OCI-LY1 (cell line): Measurements from ENCODE around the gene FAM83E.

Experiments used
- H2AFZ ChIP-seq: fragments of 200-600 bp; sonication (generic), shearing (Covaris generic); 2 replicates; pipeline ENCODE4 v1.6.0; 2014; ENCODE audit warnings: antibody characterized with exemption, mild to moderate bottlenecking, low read length
- H3F3A ChIP-seq: fragments of 200-600 bp; sonication (generic), shearing (Covaris generic); 2 replicates; pipeline ENCODE4 v1.6.0; 2014; ENCODE audit warnings: mild to moderate bottlenecking, antibody characterized with exemption, low read length, moderate library complexity; ENCODE audit not compliant: insufficient read depth
- H3K27ac ChIP-seq: fragments of 200-600 bp; sonication (generic); 2 replicates; pipeline ENCODE4 v1.5.1; 2014; ENCODE audit warnings: low read length, mixed run types, mild to moderate bottlenecking, low read depth; ENCODE audit not compliant: poor library complexity, severe bottlenecking
- H3K27me3 ChIP-seq: fragments of 200-600 bp; sonication (generic); 2 replicates; pipeline ENCODE4 v1.6.0; 2014; ENCODE audit warnings: antibody characterized with exemption, mild to moderate bottlenecking, low read length, moderate library complexity; ENCODE audit not compliant: insufficient read depth
- H3K36me3 ChIP-seq: fragments of 200-600 bp; sonication (generic); 2 replicates; pipeline ENCODE4 v1.6.1; 2014; ENCODE audit warnings: mild to moderate bottlenecking, antibody characterized with exemption, low read length, moderate library complexity, mixed read lengths; ENCODE audit not compliant: insufficient read depth
- H3K4me1 ChIP-seq: fragments of 200-600 bp; sonication (generic); 2 replicates; pipeline ENCODE4 v1.5.1; 2014; ENCODE audit warnings: mild to moderate bottlenecking, low read length, moderate library complexity; ENCODE audit not compliant: insufficient read depth, severe bottlenecking
- H3K4me2 ChIP-seq: fragments of 200-600 bp; sonication (generic), shearing (Covaris generic); 2 replicates; pipeline ENCODE4 v1.6.1; 2014; ENCODE audit warnings: low read length
- H3K4me3 ChIP-seq: fragments of 200-600 bp; sonication (generic); 2 replicates; pipeline ENCODE4 v1.5.1; 2014; ENCODE audit warnings: low read length, low read depth, mild to moderate bottlenecking, mixed read lengths; ENCODE audit not compliant: poor library complexity, severe bottlenecking
- H3K79me2 ChIP-seq: fragments of 200-600 bp; shearing (Covaris generic); 2 replicates; pipeline ENCODE4 v1.6.1; 2016; ENCODE audit warnings: mixed run types, low read length, mixed read lengths; ENCODE audit not compliant: insufficient read depth
- H3K9ac ChIP-seq: fragments of 200-600 bp; sonication (generic), shearing (Covaris generic); 2 replicates; pipeline ENCODE4 v1.6.1; 2014; ENCODE audit warnings: mild to moderate bottlenecking, low read length, mixed read lengths
- H3K9me2 ChIP-seq: fragments of 200-600 bp; sonication (generic), shearing (Covaris generic); 2 replicates; pipeline ENCODE4 v1.6.1; 2014; ENCODE audit warnings: low read depth, mild to moderate bottlenecking, low read length, mixed read lengths
- H3K9me3 ChIP-seq: fragments of 200-600 bp; shearing (Covaris generic); 2 replicates; pipeline ENCODE4 v1.6.1; 2014; ENCODE audit warnings: low read length, mixed read lengths
- H4K20me1 ChIP-seq: fragments of 200-600 bp; sonication (generic), shearing (Covaris generic); 2 replicates; pipeline ENCODE4 v1.6.0; 2016; ENCODE audit warnings: mild to moderate bottlenecking, low read length; ENCODE audit not compliant: insufficient read depth
- CTCF ChIP-seq: fragments of 200-600 bp; sonication (generic), shearing (Covaris generic); IDR thresholded peaks from 2 replicates; pipeline ENCODE4 v1.5.1; 2017; ENCODE audit warnings: mild to moderate bottlenecking, antibody characterized with exemption, low read length, moderate library complexity, mixed read lengths
- EZH2 ChIP-seq: fragments of 200-600 bp; sonication (generic), shearing (Covaris generic); IDR thresholded peaks from 2 replicates; pipeline ENCODE4 v1.8.0; 2017; ENCODE audit warnings: borderline replicate concordance, mixed run types, mild to moderate bottlenecking, antibody characterized with exemption, low read length, moderate library complexity, mixed read lengths

The FAM83E gene

GRCh38 chr19:48617146-48617937 lies 2.5 kb upstream of the FAM83E start:
- Histone ChIP-seq H3K4me1 (peaks cover 47% of the 10 kb centered on the region), H3K27me3 (no peaks in the 10 kb centered on the region), H3K9me2 (no peaks in the 10 kb centered on the region), H3K79me2 (peaks cover 20% of the 10 kb centered on the region), H3K4me3 (peak overlapping the region; percentile 95), H2AFZ (no peak overlapping the region), H3K36me3 (peaks cover 50% of the 10 kb centered on the region), H3K4me2 (peak overlapping the region; percentile 92), H3F3A (no peaks in the 10 kb centered on the region), H3K9ac (peak overlapping the region; percentile 99), H4K20me1 (no peaks in the 10 kb centered on the region), H3K9me3 (no peaks in the 10 kb centered on the region), H3K27ac (no peak overlapping the region)
- no peak for TF ChIP-seq EZH2
- no peak for TF ChIP-seq CTCF

DNA sequence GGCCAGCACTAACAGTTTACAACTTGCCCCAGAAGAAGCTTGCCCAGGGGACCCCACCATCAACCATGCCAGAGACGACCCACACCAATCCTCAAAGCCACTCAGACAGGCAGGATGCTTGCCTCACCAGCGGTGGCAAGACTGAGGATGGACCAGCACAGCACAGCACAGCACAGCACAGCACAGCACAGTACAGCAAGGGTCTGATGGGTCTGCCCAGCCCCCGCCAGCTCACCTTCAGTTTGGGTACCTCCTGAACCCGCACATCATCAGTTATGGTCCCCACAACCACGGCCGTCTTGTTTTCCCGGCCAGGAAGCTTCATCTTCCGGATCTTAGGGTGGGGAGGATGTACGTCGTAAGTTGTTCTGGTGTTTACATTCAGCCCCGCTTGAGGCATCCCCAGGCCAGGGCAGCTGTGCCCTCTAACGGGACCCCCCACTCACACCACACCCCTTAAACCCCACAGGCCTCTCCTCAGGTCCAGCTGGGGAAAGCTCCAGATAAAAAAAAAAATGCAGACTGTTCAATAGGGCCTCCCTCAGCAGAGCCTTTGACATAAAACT lies 1.7 kb upstream of the FAM83E start:
- Histone ChIP-seq H3K4me3 (peak overlapping the region; percentile 95), H3K4me2 (peak overlapping the region; percentile 92)

GRCh38 chr19:48616041-48616436 lies 1.2 kb upstream of the FAM83E start:
- H3K79me2 ChIP-seq, result peaks cover 20% of the 10 kb centered on the region
- peak overlapping the region; percentile 95 for H3K4me3 ChIP-seq
- no peaks in the 10 kb centered on the region for H3K27me3 ChIP-seq
- H3K27ac ChIP-seq, result no peak overlapping the region
- TF ChIP-seq EZH2, result no peak
- TF ChIP-seq CTCF, result no peak
- H3F3A ChIP-seq, result no peaks in the 10 kb centered on the region
- H3K9me3 ChIP-seq, result no peaks in the 10 kb centered on the region
- H3K9ac ChIP-seq, result no peak overlapping the region; the same call in 1 of the 2 replicates
- no peaks in the 10 kb centered on the region for H4K20me1 ChIP-seq
- H2AFZ ChIP-seq, result no peak overlapping the region
- no peaks in the 10 kb centered on the region for H3K9me2 ChIP-seq
- peak overlapping the region; percentile 92; the same call in 1 of the 2 replicates for H3K4me2 ChIP-seq
- peaks cover 50% of the 10 kb centered on the region for H3K36me3 ChIP-seq
- peaks cover 46% of the 10 kb centered on the region for H3K4me1 ChIP-seq

More for the DNA sequence above, 1.7 kb upstream of the FAM83E start:
- no peaks in the 10 kb centered on the region for H4K20me1 ChIP-seq
- no peak overlapping the region for H3K27ac ChIP-seq
- TF ChIP-seq CTCF (no peak), EZH2 (no peak)
- H3K9ac ChIP-seq, result peak overlapping the region; percentile 99
- H3K4me1 ChIP-seq, result peaks cover 46% of the 10 kb centered on the region
- H3K36me3 ChIP-seq, result peaks cover 50% of the 10 kb centered on the region
- H3K9me3 ChIP-seq, result no peaks in the 10 kb centered on the region
- H3K9me2 ChIP-seq, result no peaks in the 10 kb centered on the region
- H3K27me3 ChIP-seq, result no peaks in the 10 kb centered on the region
- no peak overlapping the region for H2AFZ ChIP-seq
- no peaks in the 10 kb centered on the region for H3F3A ChIP-seq
- H3K79me2 ChIP-seq, result peaks cover 20% of the 10 kb centered on the region
